SJSA1 (cell line): ENCODE data around the gene DMRTA2. TPM values are rescaled to one million over a fixed set of nuclear protein-coding genes. Genes with fewer than 3 reads are reported as not detected.

Source experiments
- DNase-seq, 2 experiments: peaks; one replicate each; pipeline ENCODE4 v3.0.0-alpha.2; 2015 to 2020; ENCODE audit warnings: low spot score in 2 of 2, low read depth in 1 of 2
- H3K27ac ChIP-seq: fragments of 250-450 bp; sonication (Bioruptor Pico); 2 replicates; pipeline ENCODE4 v1.5.1; 2020; ENCODE audit warnings: mild to moderate bottlenecking, moderate library complexity
- H3K27me3 ChIP-seq: fragments of 250-450 bp; sonication (Bioruptor Pico); replicated peaks from 2 replicates; pipeline ENCODE4 v1.5.1; 2020; ENCODE audit warnings: mild to moderate bottlenecking, moderate library complexity
- H3K36me3 ChIP-seq: fragments of 250-450 bp; sonication (Bioruptor Pico); 2 replicates; pipeline ENCODE4 v1.5.1; 2020; ENCODE audit warnings: mild to moderate bottlenecking
- H3K4me1 ChIP-seq: fragments of 250-450 bp; sonication (Bioruptor Pico); replicated peaks from 2 replicates; pipeline ENCODE4 v1.6.1; 2021; ENCODE audit warnings: mild to moderate bottlenecking
- H3K4me3 ChIP-seq: fragments of 250-450 bp; sonication (Bioruptor Pico); 2 replicates; pipeline ENCODE4 v1.5.1; 2020; ENCODE audit warnings: mild to moderate bottlenecking
- H3K9me3 ChIP-seq: fragments of 250-450 bp; sonication (Bioruptor Pico); replicated peaks from 2 replicates; pipeline ENCODE4 v1.5.1; 2020; ENCODE audit warnings: mild to moderate bottlenecking
- total RNA-seq: library from RNA; depleted of rRNA; stranded (reverse); fragments of >200 nt; shearing (Covaris generic); gene quantifications from 2 replicates; pipeline ENCODE4 v1.2.3, GENCODE V29; 2014; rRNA removed

The DMRTA2 gene
- 15.0 and 16.3 TPM in 2 replicates for total RNA-seq

GRCh38 chr1:50422946-50423669 is at the start of gene DMRTA2:
Gene DMRTA2, minus strand, starts transcription at chr1:50423443. Its CDS starts 1,907 bp downstream, at chr1:50421536.
- H3K4me1 ChIP-seq: peaks cover 11% of the 10 kb centered on the region
- peak within 1 kb of the TSS; percentile 57 for H3K4me3 ChIP-seq
- H3K36me3 ChIP-seq: peaks cover 30% of the 10 kb centered on the region
- peak; percentile 78 to 85 for DNase-seq
- no peaks in the 10 kb centered on the region; the same call in 1 of the 2 replicates for H3K27me3 ChIP-seq
- H3K9me3 ChIP-seq: peaks cover 8% of the 10 kb centered on the region; the same call in 1 of the 2 replicates
- H3K27ac ChIP-seq: peak within 1 kb of the TSS; percentile 80

- no peaks in the 10 kb centered on the region for H3K27me3 ChIP-seq
- no peaks in the 10 kb centered on the region for H3K4me1 ChIP-seq
- no peak for DNase-seq
- H3K9me3 ChIP-seq: no peaks in the 10 kb centered on the region
- H3K36me3 ChIP-seq: peaks cover 18% of the 10 kb centered on the region
- H3K27ac ChIP-seq: no peak overlapping the region
- H3K4me3 ChIP-seq: no peak overlapping the region
Measured at GRCh38 chr1:50471967-50472366, 48.7 kb upstream of the DMRTA2 start.

GRCh38 chr1:50462964-50463363 is 39.7 kb upstream of the DMRTA2 start:
- H3K27me3 ChIP-seq: no peaks in the 10 kb centered on the region
- no peak overlapping the region for H3K4me3 ChIP-seq
- no peaks in the 10 kb centered on the region for H3K9me3 ChIP-seq
- H3K36me3 ChIP-seq: peaks cover 8% of the 10 kb centered on the region
- DNase-seq: no peak
- H3K4me1 ChIP-seq: no peaks in the 10 kb centered on the region
- H3K27ac ChIP-seq: no peak overlapping the region

GRCh38 chr1:50458507-50458906 is 35.3 kb upstream of the DMRTA2 start:
- Histone ChIP-seq H3K4me3 (no peak overlapping the region), H3K27me3 (no peaks in the 10 kb centered on the region), H3K27ac (no peak overlapping the region), H3K4me1 (no peaks in the 10 kb centered on the region), H3K36me3 (peaks cover 15% of the 10 kb centered on the region), H3K9me3 (no peaks in the 10 kb centered on the region)
- DNase-seq: no peak

- DNase-seq: no peak
- no peak overlapping the region for H3K4me3 ChIP-seq
- H3K27me3 ChIP-seq: no peaks in the 10 kb centered on the region
- no peaks in the 10 kb centered on the region for H3K9me3 ChIP-seq
- peaks cover 10% of the 10 kb centered on the region for H3K36me3 ChIP-seq
- H3K27ac ChIP-seq: no peak overlapping the region
- H3K4me1 ChIP-seq: no peaks in the 10 kb centered on the region
Measured at GRCh38 chr1:50454911-50455310, 31.7 kb upstream of the DMRTA2 start.

GRCh38 chr1:50453266-50453665 is 30.0 kb upstream of the DMRTA2 start:
- no peaks in the 10 kb centered on the region for H3K4me1 ChIP-seq
- H3K36me3 ChIP-seq: peaks cover 10% of the 10 kb centered on the region
- H3K27me3 ChIP-seq: no peaks in the 10 kb centered on the region
- H3K9me3 ChIP-seq: no peaks in the 10 kb centered on the region
- DNase-seq: no peak
- H3K27ac ChIP-seq: no peak overlapping the region
- H3K4me3 ChIP-seq: no peak overlapping the region

GRCh38 chr1:50452700-50453099 is 29.5 kb upstream of the DMRTA2 start:
- Histone ChIP-seq H3K27ac (no peak overlapping the region), H3K4me1 (no peaks in the 10 kb centered on the region), H3K9me3 (no peaks in the 10 kb centered on the region), H3K4me3 (no peak overlapping the region), H3K36me3 (peaks cover 10% of the 10 kb centered on the region), H3K27me3 (no peaks in the 10 kb centered on the region)
- no peak for DNase-seq

- peaks cover 10% of the 10 kb centered on the region for H3K36me3 ChIP-seq
- no peaks in the 10 kb centered on the region for H3K27me3 ChIP-seq
- no peak overlapping the region for H3K4me3 ChIP-seq
- H3K27ac ChIP-seq: no peak overlapping the region
- H3K4me1 ChIP-seq: no peaks in the 10 kb centered on the region
- no peak for DNase-seq
- no peaks in the 10 kb centered on the region for H3K9me3 ChIP-seq
Measured at GRCh38 chr1:50450861-50451653, 27.8 kb upstream of the DMRTA2 start.

GRCh38 chr1:50447961-50448360 is 24.7 kb upstream of the DMRTA2 start:
- H3K27ac ChIP-seq: no peak overlapping the region
- no peak for DNase-seq

GRCh38 chr1:50441183-50441582 is 17.9 kb upstream of the DMRTA2 start:
- H3K4me3 ChIP-seq: no peak overlapping the region
- DNase-seq: no peak
- no peaks in the 10 kb centered on the region for H3K9me3 ChIP-seq
- no peaks in the 10 kb centered on the region for H3K27me3 ChIP-seq
- no peak overlapping the region for H3K27ac ChIP-seq
- no peaks in the 10 kb centered on the region for H3K4me1 ChIP-seq
- H3K36me3 ChIP-seq: peaks cover 24% of the 10 kb centered on the region

More at GRCh38 chr1:50447961-50448360, 24.7 kb upstream of the DMRTA2 start:
- Histone ChIP-seq H3K4me3 (no peak overlapping the region), H3K9me3 (no peaks in the 10 kb centered on the region), H3K27me3 (no peaks in the 10 kb centered on the region), H3K36me3 (peaks cover 8% of the 10 kb centered on the region; the same call in 1 of the 2 replicates), H3K4me1 (no peaks in the 10 kb centered on the region)

GRCh38 chr1:50438945-50439344 is 15.7 kb upstream of the DMRTA2 start:
- Histone ChIP-seq H3K4me3 (no peak overlapping the region), H3K27ac (no peak overlapping the region), H3K27me3 (no peaks in the 10 kb centered on the region), H3K36me3 (peaks cover 24% of the 10 kb centered on the region), H3K4me1 (no peaks in the 10 kb centered on the region), H3K9me3 (no peaks in the 10 kb centered on the region)
- DNase-seq: no peak

- Histone ChIP-seq H3K27me3 (no peaks in the 10 kb centered on the region; the same call in 1 of the 2 replicates), H3K9me3 (no peaks in the 10 kb centered on the region), H3K27ac (no peak overlapping the region), H3K36me3 (peaks cover 17% of the 10 kb centered on the region), H3K4me3 (no peak overlapping the region), H3K4me1 (no peaks in the 10 kb centered on the region)
- DNase-seq: no peak
Measured at GRCh38 chr1:50436489-50436888, 13.2 kb upstream of the DMRTA2 start.

- Histone ChIP-seq H3K27me3 (peaks cover 9% of the 10 kb centered on the region; the same call in 1 of the 2 replicates), H3K4me1 (peaks cover 4% of the 10 kb centered on the region; the same call in 1 of the 2 replicates), H3K4me3 (no peak overlapping the region), H3K27ac (no peak overlapping the region), H3K36me3 (no peaks in the 10 kb centered on the region), H3K9me3 (no peaks in the 10 kb centered on the region; the same call in 1 of the 2 replicates)
- no peak for DNase-seq
Measured at GRCh38 chr1:50430010-50430405, 6.8 kb upstream of the DMRTA2 start.
